ENCODE measurements around the gene SERTM2. TPM values are rescaled to one million over a fixed set of nuclear protein-coding genes. Genes with fewer than 3 reads are reported as not detected.

Gene SERTM2
- polyA plus RNA-seq, 1 donor (not counting 4 experiments of a cell fraction or from before 2014, with no cell fraction given) = not detected

DNA sequence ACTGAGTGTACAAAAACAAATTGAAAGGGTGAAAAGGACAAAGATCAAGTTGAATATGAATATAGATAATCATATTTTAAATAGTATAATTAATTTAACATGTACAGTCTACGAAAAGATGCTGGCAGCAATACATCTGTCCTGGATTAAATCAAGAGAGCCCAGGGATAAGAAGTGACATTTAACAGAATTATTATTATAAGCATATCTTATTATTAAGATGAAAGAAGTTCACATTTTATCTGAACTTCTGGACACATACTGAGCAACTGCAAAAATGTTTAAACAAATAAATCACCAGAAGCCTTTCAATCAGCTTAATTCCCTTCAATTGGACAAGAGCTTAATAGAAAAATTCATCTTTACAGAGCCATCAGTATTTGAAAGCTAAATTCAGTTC lies 50.4 kb downstream of the SERTM2 start:
- DNase-seq (ENCODE audit: low read depth, low spot score) = no peak
- no peak for FAIRE-seq
- no peaks in the 10 kb centered on the region for H3K9me1 ChIP-seq (ENCODE audit: control insufficient read depth, extremely low read depth, insufficient read depth, low read length)
- H3K4me3 ChIP-seq (ENCODE audit: control insufficient read depth in 2 of 3, extremely low read depth in 1 of 3, insufficient read depth in 2 of 3, low read depth in 1 of 3, low read length in 3 of 3) = no peak overlapping the region
- dilution Hi-C loops (cut with MboI; ENCODE audit: extremely low pct_ligation_motif_present, low sequenced_read_pairs) = no loop called here
- H3K27me3 ChIP-seq (ENCODE audit: control insufficient read depth, extremely low read depth, insufficient read depth, low read length) = no peaks in the 10 kb centered on the region
- no peak for TF ChIP-seq EZH2 (IDR thresholded peaks at IDR 0.05; ENCODE audit: low read length)
- TF ChIP-seq, protein P1, sequence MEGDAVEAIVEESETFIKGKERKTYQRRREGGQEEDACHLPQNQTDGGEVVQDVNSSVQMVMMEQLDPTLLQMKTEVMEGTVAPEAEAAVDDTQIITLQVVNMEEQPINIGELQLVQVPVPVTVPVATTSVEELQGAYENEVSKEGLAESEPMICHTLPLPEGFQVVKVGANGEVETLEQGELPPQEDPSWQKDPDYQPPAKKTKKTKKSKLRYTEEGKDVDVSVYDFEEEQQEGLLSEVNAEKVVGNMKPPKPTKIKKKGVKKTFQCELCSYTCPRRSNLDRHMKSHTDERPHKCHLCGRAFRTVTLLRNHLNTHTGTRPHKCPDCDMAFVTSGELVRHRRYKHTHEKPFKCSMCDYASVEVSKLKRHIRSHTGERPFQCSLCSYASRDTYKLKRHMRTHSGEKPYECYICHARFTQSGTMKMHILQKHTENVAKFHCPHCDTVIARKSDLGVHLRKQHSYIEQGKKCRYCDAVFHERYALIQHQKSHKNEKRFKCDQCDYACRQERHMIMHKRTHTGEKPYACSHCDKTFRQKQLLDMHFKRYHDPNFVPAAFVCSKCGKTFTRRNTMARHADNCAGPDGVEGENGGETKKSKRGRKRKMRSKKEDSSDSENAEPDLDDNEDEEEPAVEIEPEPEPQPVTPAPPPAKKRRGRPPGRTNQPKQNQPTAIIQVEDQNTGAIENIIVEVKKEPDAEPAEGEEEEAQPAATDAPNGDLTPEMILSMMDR (optimal IDR thresholded peaks at IDR 0.05 in 1 of 3, IDR thresholded peaks at IDR 0.05 in 1 of 3, conservative IDR thresholded peaks at IDR 0.05 in 1 of 3; ENCODE audit: extremely low read depth in 1 of 3, insufficient read depth in 2 of 3, low read length in 3 of 3) = no peak
- no peak overlapping the region for H3K4me2 ChIP-seq (ENCODE audit: control insufficient read depth, extremely low read depth, insufficient read depth, low read depth, low read length)
- H3K9ac ChIP-seq (ENCODE audit: control insufficient read depth, extremely low read depth, insufficient read depth, low read length) = no peak overlapping the region
- H3K79me2 ChIP-seq (ENCODE audit: control insufficient read depth, insufficient read depth, low read length) = no peaks in the 10 kb centered on the region
- no peaks in the 10 kb centered on the region for H3K9me3 ChIP-seq (ENCODE audit: control insufficient read depth, low read depth, low read length)
- H4K20me1 ChIP-seq (ENCODE audit: control insufficient read depth, extremely low read depth, insufficient read depth, low read length) = no peaks in the 10 kb centered on the region
- no peak overlapping the region for H3K27ac ChIP-seq (ENCODE audit: control insufficient read depth, insufficient read depth, low read length)
- H3K4me1 ChIP-seq (ENCODE audit: control insufficient read depth, extremely low read depth, insufficient read depth, low read length) = no peaks in the 10 kb centered on the region
- no peaks in the 10 kb centered on the region for H3K36me3 ChIP-seq (ENCODE audit: control insufficient read depth in 2 of 2, extremely low read depth in 1 of 2, insufficient read depth in 2 of 2, low read length in 2 of 2)
- H2AFZ ChIP-seq (ENCODE audit: control insufficient read depth, low read length) = no peak overlapping the region

DNA sequence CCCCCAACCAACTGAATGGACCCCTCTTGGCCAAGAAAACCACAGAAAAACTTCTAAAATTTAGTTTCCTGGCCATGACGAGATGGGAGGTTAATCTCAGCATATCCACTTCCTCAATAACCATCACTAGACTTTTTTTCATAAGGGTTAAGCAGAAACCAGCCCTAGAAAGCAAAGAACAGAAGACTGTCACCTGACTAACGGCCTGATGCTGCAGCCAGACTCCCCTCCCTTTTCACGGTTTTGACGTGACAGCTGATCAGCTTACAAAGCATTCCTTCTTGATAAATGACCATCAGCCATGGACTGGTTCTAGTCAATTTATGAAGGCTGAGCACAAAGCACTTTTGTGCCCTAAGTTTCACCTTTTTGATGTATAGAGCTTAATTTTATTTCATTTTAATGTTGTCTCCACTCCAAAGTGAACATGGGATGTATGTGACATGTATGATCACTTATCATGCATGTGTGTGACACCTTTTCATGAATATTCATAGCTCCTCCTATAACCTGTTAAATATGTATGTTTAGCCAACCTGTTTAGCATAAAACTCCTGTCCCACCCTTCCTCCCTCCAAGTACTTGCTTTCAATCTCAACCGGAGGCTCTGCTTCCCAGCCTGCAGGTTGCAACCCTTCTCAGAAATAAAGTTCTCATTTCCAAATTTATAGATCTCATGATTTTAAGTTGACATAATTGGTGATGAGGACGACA lies 56.3 kb downstream of the SERTM2 start:
- FAIRE-seq (no peak), DNase-seq (ENCODE audit: low read depth, low spot score) (no peak)
- no peak overlapping the region for H3K27ac ChIP-seq (ENCODE audit: control insufficient read depth, insufficient read depth, low read length)
- H3K9me3 ChIP-seq (ENCODE audit: control insufficient read depth, low read depth, low read length) = no peaks in the 10 kb centered on the region
- no peaks in the 10 kb centered on the region for H3K27me3 ChIP-seq (ENCODE audit: control insufficient read depth, extremely low read depth, insufficient read depth, low read length)
- no peaks in the 10 kb centered on the region for H3K36me3 ChIP-seq (ENCODE audit: control insufficient read depth in 2 of 2, extremely low read depth in 1 of 2, insufficient read depth in 2 of 2, low read length in 2 of 2)
- no peaks in the 10 kb centered on the region for H3K4me1 ChIP-seq (ENCODE audit: control insufficient read depth, extremely low read depth, insufficient read depth, low read length)
- H2AFZ ChIP-seq (ENCODE audit: control insufficient read depth, low read length) = no peak overlapping the region
- H3K4me2 ChIP-seq (ENCODE audit: control insufficient read depth, extremely low read depth, insufficient read depth, low read depth, low read length) = no peak overlapping the region
- H3K9ac ChIP-seq (ENCODE audit: control insufficient read depth, extremely low read depth, insufficient read depth, low read length) = no peak overlapping the region
- TF ChIP-seq EZH2 (IDR thresholded peaks at IDR 0.05; ENCODE audit: low read length) = no peak
- TF ChIP-seq, protein P1 (optimal IDR thresholded peaks at IDR 0.05 in 1 of 3, IDR thresholded peaks at IDR 0.05 in 1 of 3, conservative IDR thresholded peaks at IDR 0.05 in 1 of 3; ENCODE audit: extremely low read depth in 1 of 3, insufficient read depth in 2 of 3, low read length in 3 of 3) = no peak
- no peak overlapping the region for H3K4me3 ChIP-seq (ENCODE audit: control insufficient read depth in 2 of 3, extremely low read depth in 1 of 3, insufficient read depth in 2 of 3, low read depth in 1 of 3, low read length in 3 of 3)
- no peaks in the 10 kb centered on the region for H3K9me1 ChIP-seq (ENCODE audit: control insufficient read depth, extremely low read depth, insufficient read depth, low read length)
- no peaks in the 10 kb centered on the region for H3K79me2 ChIP-seq (ENCODE audit: control insufficient read depth, insufficient read depth, low read length)
- H4K20me1 ChIP-seq (ENCODE audit: control insufficient read depth, extremely low read depth, insufficient read depth, low read length) = no peaks in the 10 kb centered on the region
- dilution Hi-C loops (cut with MboI; ENCODE audit: extremely low pct_ligation_motif_present, low sequenced_read_pairs) = no loop called here
